ENCODE measurements around the gene MAPK14.

GRCh38 chr6:36118550-36119107 is 91.0 kb downstream of the MAPK14 start:
- TF ChIP-seq CTCF (IDR thresholded peaks at IDR 0.05; ENCODE audit: low read length) (no peak), EZH2 (IDR thresholded peaks at IDR 0.05; ENCODE audit: borderline replicate concordance, low read length) (no peak)
